HG03460 (cell line): ENCODE data around the gene DAND5.
"Not testable (repeated sequence)": the region's sequence is repeated elsewhere in the genome, so short reads cannot be mapped to it uniquely, and the experiment has no call there.

ENCODE experiments used
- ATAC-seq: cut with Tn5 transposase; IDR thresholded peaks from one replicate; pipeline ENCODE4 v1.9.1; 2021; ENCODE audit not compliant: unreplicated experiment

DAND5 gene

GRCh38 chr19:12965017-12965811 is 4.2 kb upstream of the DAND5 start:
- ATAC-seq: peak; percentile 76

DNA sequence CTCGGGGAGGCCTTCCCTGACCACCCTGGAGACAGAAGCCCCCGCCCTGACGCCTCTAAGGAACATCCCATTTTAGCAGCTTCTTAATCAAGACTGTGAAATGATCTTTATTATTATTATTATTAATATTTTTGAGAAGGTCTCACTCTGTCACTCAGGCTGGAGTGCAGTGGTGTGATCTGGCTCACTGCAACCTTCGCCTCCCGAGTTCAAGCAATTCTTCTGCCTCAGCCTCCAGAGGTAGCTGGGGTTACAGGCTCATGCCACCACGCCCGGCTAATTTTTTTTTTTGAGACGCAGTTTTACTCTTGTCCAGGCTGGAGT is 3.6 kb upstream of the DAND5 start:
- no peak for ATAC-seq

- no peak for ATAC-seq
Measured at GRCh38 chr19:12967907-12968306, 1.5 kb upstream of the DAND5 start.

DNA sequence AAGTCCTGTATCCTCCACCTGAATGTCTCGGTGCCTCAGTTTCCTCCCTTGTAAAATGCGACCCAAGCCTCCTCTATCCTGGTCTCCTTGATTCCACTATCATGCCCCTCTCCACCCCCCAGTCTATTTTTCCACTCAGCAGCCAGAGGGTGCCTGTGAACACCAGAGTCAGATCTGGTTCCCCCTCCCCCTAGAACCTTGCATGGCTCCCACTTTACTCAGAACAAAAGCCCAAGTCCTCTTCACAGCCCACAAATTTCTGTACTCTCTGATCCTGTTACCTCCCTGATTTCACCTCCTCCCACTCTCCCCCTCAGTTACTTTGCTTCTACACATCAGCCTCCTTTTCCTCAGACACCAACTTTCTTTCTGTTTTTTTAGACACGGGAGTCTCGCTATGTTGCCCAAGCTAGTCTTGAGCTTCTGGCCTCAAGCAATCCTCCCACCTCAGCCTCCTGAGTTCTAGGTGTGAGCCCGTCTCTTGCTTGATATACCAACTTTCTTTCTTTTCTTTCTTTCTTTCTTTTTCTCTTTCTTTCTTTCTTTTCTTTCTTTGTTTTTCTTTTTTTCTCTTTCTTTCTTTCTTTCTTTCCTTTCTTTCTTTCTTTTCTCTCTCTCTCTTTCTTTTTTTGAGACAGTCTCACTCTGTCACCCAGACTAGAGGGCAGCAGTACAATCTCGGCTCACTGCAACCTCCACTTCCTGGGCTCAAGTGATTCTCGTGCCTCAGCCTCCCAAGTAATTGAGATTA is 869 bp downstream of the DAND5 start:
- no peak for ATAC-seq

GRCh38 chr19:12973236-12973635 is 3.9 kb downstream of the DAND5 start:
- ATAC-seq: no peak

DNA sequence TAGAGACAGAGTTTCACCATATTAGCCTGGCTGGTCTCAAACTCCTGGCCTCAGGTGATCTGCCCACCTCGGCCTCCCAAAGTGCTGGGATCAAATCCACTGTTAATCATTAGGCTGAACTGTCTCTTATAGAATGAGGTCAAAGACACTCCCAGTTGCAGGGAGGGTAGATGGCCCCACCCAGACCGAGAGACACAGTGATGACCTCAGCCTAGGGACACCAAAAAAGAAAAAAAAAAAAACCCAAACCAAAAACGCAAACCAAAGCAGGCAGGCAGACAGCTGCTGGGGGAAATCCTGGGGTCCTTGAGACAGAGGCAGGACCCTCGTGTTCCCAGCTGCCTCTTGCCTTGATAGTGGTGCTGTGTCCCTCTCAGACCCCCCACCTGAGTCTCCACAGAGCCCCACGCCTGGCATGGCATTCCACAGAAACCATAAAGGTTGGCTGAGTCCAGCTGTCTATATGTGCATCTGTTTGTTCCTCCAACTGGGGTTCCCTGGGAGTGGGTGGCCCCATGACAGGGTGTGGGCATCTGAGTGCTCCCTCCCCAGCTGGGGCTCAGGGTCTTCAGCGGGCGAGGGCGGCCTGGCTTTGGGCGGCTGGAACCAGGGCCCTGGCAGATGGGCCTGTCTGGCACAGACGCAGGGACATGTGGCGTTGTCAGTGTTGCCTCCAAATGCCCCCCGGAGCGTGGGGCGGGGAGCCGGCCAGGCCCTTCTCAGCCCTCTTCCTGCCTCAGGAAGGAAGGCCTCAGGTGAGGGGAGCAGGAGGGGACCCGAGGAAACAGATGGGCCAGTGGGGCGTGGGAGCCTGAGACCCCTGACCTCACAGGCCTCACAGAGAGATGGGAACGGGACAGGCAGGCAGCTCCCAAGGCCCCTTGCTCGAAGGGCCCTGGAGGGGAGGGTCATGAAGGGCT is 5.2 kb downstream of the DAND5 start:
- no peak for ATAC-seq

DNA sequence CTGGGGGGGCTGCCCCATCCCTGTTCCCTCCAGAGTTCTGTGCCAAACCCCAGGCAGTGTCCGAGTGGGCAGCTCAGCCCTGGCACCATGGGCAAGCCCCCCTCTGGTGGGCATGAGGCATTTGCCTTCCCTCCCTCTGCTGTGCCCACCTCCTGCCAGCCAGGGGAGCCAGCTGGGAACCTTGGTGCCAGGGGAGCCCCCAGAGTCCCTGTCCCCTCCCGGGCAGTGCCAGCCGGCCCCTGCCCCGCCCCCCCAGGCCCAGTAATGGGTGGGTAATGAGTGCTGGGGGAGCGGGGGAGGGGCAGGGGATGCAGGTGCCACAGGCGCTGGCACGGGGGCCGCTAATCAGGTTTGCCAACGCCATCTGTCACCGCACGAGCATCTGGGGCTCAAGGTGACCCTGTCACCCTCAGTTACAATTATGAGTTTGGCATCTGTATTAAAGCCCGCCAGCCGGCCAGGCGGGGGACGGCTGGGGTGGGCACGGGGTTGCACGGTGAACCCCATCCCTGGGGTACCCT is 5.9 kb downstream of the DAND5 start:
- no peak for ATAC-seq

DNA sequence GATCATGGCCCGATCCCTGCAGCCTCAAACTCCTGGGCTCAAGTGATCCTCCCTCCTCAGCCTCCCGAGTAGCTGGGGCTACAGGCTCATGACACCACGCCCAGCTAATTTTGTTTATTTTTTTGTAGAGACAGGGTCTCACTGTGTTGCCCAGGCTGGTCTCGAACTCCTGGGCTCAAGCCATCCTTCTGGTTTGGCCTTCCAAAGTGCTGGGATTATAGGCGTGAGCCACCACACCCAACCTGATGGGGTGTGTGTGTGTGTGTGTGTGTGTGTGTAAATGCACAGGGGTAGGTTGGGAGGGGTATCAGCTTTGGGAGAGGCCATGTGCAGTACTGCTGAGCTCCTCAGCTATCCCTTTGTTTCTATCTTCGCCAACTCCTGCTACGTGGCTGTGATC is 6.7 kb downstream of the DAND5 start:
- ATAC-seq: not testable (repeated sequence)

- no peak for ATAC-seq
Measured at GRCh38 chr19:12979974-12980373, 10.6 kb downstream of the DAND5 start.

DNA sequence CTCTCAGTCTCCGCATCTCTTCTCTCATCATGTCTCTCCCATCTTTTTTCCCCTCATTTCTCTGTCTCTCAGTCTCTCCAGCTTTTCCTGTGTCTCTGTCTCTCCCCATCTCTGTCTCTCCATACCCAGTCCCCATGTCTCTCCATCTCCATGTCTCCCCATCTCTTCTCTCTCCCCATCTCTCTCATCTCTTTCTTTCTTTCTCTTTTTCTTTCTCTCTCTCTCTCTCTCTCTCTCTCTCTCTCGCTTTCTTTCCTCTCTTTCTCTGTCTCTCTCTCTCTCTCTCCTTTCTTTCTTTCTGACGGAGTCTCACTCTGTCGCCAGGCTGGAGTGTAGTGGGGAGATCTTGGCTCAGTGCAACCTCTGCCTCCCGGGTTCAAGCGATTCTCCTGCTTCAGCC is 13.3 kb downstream of the DAND5 start:
- no peak for ATAC-seq

GRCh38 chr19:12983091-12983490 is 13.7 kb downstream of the DAND5 start:
- ATAC-seq: no peak

GRCh38 chr19:12983542-12984142 is 14.3 kb downstream of the DAND5 start:
- ATAC-seq: no peak

DNA sequence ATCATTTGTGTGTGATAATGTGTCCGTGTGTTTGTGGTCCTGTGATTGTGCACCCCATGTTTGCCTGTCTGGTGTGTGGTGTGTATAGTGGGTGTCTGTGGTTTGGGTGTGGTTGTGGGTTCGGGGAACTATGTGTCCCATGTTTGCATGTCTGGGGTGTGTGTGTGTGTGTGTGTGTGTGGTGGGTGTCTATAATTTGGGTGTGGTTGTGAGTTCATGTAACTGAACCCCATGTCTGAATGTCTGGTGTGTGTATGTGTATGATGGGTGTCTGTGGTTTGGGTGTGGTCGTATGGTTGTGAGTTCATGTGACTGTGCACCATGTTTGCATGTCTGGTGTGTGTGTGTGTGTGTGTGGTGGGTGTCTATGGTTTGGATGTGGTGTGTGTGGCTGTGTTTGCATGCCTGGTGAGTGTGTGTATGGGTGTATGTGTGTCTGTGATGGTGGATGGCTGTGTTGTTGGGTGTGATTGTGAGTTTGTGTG is 14.8 kb downstream of the DAND5 start:
- ATAC-seq: no peak

GRCh38 chr19:12984683-12985048 is 15.3 kb downstream of the DAND5 start:
- ATAC-seq: no peak

DNA sequence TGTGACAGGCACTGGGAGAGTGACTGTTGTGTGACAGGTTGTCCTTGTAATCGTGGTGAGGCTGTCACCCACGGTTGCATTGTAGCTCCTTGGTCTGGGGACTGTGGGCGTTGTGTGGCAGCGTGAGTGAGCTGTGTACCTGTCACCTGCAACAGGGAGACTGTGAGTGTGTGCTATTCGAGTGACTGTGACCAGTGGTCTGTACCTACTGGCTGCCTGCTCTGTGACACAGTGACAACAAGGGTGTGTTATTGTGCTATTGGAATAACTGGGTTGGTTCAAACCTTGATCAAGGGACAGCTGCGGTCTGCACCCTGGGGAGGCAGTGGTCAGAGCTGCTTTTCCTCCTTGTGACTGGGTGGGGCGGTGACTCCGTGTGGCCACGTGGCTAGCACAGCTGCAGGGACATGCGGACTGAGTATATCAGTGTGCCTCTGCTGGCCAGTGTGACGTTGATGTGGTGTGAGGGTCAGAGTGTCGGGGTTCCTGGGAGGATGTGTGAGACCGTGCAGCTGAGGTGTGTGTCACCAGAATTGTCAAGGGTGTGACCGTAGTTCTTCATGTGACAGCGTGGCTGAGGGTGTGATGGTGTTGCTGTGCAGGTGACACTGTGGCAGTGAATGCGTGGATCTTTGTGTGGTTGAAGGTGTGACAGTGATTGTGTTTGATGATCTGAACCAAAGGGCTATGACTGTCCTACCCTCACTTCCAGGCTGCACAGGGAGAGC is 15.8 kb downstream of the DAND5 start:
- ATAC-seq: no peak

DNA sequence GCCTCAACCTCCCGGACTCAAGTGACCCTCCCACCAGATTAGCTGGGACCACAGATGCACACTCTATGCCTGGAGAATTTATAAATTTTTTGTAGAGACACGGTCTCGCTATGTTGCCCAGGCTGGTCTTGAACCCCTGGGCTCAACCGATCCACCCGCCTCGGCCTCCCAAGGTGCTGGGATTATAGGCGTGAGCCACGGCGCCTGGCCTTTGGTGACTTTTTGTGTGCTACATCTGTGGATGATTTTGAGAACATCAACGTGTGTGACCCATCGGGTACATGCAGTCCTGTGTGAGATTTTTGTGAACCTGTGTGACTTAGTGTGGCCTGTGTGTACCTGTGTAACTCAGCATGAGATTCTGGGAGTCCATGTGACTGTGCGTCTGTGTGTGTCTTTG is 17.4 kb downstream of the DAND5 start:
- no peak for ATAC-seq

DNA sequence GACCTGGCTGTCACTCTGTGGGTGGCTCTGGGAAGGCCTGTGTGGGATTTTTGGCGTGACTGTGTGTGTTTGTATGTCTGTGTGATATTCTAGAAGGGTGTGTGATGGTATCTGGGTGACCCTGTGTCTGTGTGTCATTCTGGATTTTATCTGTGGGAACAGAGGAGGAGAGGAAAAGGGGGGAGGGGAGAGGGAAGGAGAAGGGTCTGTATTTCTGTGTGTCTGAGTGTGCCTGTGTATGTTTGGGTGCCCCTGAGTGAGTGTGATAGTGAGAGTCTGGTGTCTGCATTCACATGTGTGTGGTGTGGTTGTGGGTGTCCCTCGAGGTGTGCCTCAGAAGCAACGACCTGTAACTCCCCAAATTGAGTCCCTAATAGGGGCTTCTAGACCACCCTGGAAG is 17.8 kb downstream of the DAND5 start:
- ATAC-seq: no peak

DNA sequence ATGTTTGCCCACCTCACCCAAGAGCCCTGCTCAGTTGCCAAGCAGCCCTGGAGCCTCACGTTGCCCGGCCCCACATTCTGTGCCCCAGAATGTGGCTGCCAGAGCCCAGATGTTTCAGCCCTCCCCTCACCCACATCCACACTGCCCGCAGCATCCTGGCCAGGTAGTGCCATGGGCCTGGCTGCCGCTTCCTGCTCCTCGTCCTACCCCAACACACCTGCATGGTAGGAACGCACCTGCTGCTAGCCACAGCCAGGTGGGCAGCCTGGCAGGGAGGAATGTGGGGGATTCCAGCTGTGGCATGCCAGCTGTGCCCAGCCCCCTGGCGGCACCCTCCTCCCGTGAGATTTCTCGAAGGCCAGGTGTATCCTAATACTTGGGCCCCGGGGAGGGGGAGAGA is 18.4 kb downstream of the DAND5 start:
- no peak for ATAC-seq

DNA sequence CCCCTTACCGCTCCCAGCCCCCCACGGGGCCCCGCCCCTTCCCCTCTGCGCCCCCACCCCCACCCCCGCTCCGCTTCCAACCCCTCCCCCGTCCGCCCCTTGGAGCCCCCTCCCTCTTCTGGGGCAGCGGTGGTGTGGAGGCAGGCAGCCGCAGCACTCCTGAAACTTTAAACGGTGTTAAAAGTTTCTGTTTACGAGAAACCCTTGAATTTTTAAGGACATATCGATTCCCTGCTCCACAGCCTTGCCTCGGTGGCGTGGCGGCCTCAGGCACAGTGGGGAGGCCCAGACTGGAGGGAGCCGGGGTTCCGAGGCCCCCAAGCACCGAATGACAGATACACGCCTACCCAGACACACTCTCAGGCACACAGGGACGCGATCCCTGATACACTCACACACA is 21.1 kb downstream of the DAND5 start:
- no peak for ATAC-seq

GRCh38 chr19:12990853-12991252 is 21.5 kb downstream of the DAND5 start:
- no peak for ATAC-seq
